GM21381 (cell line): ENCODE measurements around the gene EPYC.

Source experiments
- ATAC-seq: cut with Tn5 transposase; IDR thresholded peaks from one replicate; pipeline ENCODE4 v1.9.1; 2021; ENCODE audit warnings: mild to moderate bottlenecking, moderate library complexity; ENCODE audit not compliant: unreplicated experiment

Gene EPYC

GRCh38 chr12:90959032-90959431, 45.7 kb downstream of the EPYC start:
- no peak for ATAC-seq

GRCh38 chr12:90958347-90958746, 46.4 kb downstream of the EPYC start:
- no peak for ATAC-seq

GRCh38 chr12:90954921-90955320, 49.9 kb downstream of the EPYC start, which contains the start of gene CCER1:
Gene CCER1, minus strand, starts transcription at chr12:90955176. Its CDS starts 434 bp downstream, at chr12:90954742.
- no peak for ATAC-seq

GRCh38 chr12:90954428-90954827, 50.3 kb downstream of the EPYC start:
- no peak for ATAC-seq

- no peak for ATAC-seq
These were observed 50.8 kb downstream of the EPYC start for GRCh38 chr12:90953956-90954421.

GRCh38 chr12:90951432-90952105, 53.2 kb downstream of the EPYC start:
- no peak for ATAC-seq

- no peak for ATAC-seq
These were observed 56.9 kb downstream of the EPYC start for GRCh38 chr12:90947869-90948268.

GRCh38 chr12:90945070-90945649, 59.6 kb downstream of the EPYC start:
- peak; percentile 58 for ATAC-seq

- ATAC-seq = no peak
These were observed 61.5 kb downstream of the EPYC start for GRCh38 chr12:90943255-90943654.

GRCh38 chr12:90940872-90941499, 63.8 kb downstream of the EPYC start:
- no peak for ATAC-seq

GRCh38 chr12:90939382-90939781, 65.4 kb downstream of the EPYC start:
- no peak for ATAC-seq

- ATAC-seq = no peak
These were observed 66.3 kb downstream of the EPYC start for GRCh38 chr12:90938451-90938850.

- no peak for ATAC-seq
These were observed 67.1 kb downstream of the EPYC start for GRCh38 chr12:90937651-90938050.

GRCh38 chr12:90936230-90937005, 68.4 kb downstream of the EPYC start:
- ATAC-seq = no peak

GRCh38 chr12:90925562-90925961, 79.2 kb downstream of the EPYC start:
- ATAC-seq = no peak

GRCh38 chr12:90924406-90924805, 80.4 kb downstream of the EPYC start:
- ATAC-seq = no peak

- no peak for ATAC-seq
These were observed 82.6 kb downstream of the EPYC start for GRCh38 chr12:90922145-90922627.

GRCh38 chr12:90921536-90921935, 83.2 kb downstream of the EPYC start:
- no peak for ATAC-seq

GRCh38 chr12:90920222-90920621, 84.5 kb downstream of the EPYC start:
- no peak for ATAC-seq

- no peak for ATAC-seq
These were observed 87.3 kb downstream of the EPYC start for GRCh38 chr12:90917431-90917830.

- ATAC-seq = no peak
These were observed 88.3 kb downstream of the EPYC start for GRCh38 chr12:90916516-90916915.
